Body of pancreas (tissue), 4 donors: ENCODE measurements around the gene PIGU. TPM values are rescaled to one million over a fixed set of nuclear protein-coding genes. Genes with fewer than 3 reads are reported as not detected.
"Not testable (repeated sequence)": the region's sequence is repeated elsewhere in the genome, so short reads cannot be mapped to it uniquely, and the experiment has no call there.

Experiments used
- ATAC-seq: fragments of 150-250 bp; one replicate; pipeline ENCODE4 v1.9.1; 2016
- DNase-seq, 4 donors: peaks; one replicate each; pipeline ENCODE4 v3.0.0-alpha.2; 2019
- H3K27ac ChIP-seq, 4 donors: fragments of 200-600 bp; sonication (generic); 1 replicate in 3 of 4; 2 replicates in 1 of 4; pipeline versions ENCODE4 v1.5.1 to v1.6.1; 2016 to 2019; ENCODE audit warnings: mild to moderate bottlenecking in 1 of 4, mixed read lengths in 1 of 4, moderate library complexity in 1 of 4
- H3K27me3 ChIP-seq, 2 donors: fragments of 200-600 bp; sonication (generic); one replicate each; pipeline ENCODE4 v1.6.0; 2016; ENCODE audit warnings: mild to moderate bottlenecking in 1 of 2
- H3K36me3 ChIP-seq, 2 donors: fragments of 200-600 bp; sonication (generic); replicated peaks in 1 of 2; 2 replicates each; pipeline ENCODE4 v1.5.1; 2016; ENCODE audit warnings: low read depth in 2 of 2; ENCODE audit not compliant: insufficient read depth in 1 of 2
- H3K4me1 ChIP-seq: fragments of 200-600 bp; sonication (generic); one replicate; pipeline ENCODE4 v1.6.0; 2016
- H3K4me3 ChIP-seq, 2 donors: fragments of 200-600 bp; sonication (generic); 1 replicate in 1 of 2; 2 replicates in 1 of 2; pipeline ENCODE4 v1.5.1; 2016 to 2019
- H3K9me3 ChIP-seq, 3 donors: fragments of 200-600 bp; sonication (generic); 1 replicate in 2 of 3; 2 replicates in 1 of 3; pipeline ENCODE4 v1.5.1; 2016
- CTCF ChIP-seq, 7 experiments: fragments of 450-650 bp in 4 of 7; fragments of 200-600 bp in 3 of 7; sonication (generic) in 3 of 7; IDR thresholded peaks; one replicate each; pipeline ENCODE4 v1.5.1; 2016 to 2019; ENCODE audit warnings: antibody characterized with exemption in 7 of 7
- POLR2A ChIP-seq, 3 donors: fragments of 450-650 bp; IDR thresholded peaks; one replicate each; pipeline ENCODE4 v1.6.1; 2016; ENCODE audit warnings: antibody characterized with exemption in 3 of 3, mild to moderate bottlenecking in 2 of 3
- WGBS, 2 donors: methylation state at CpG; one replicate each; pipeline ENCODE4 v1.1.5; 2017; 5-methylcytosine and 5-hydroxymethylcytosine counted together
- intact Hi-C: fragments of 100-400 bp; cut with DNase I; formaldehyde crosslinking; loops from one replicate; pipeline ENCODE4 v1.15.1; 2023
- total RNA-seq, 2 donors: library from RNA; depleted of rRNA; stranded (reverse); fragments of >200 nt; gene quantifications; one replicate each; pipeline ENCODE4 v1.1.0, GENCODE V29; 2016

PIGU gene
- total RNA-seq, 2 donors from 2014 or later, result 4.4 to 14.8 TPM

- no peak for ATAC-seq
- 73% methylated on average over 5 of the region's 5 CpGs for WGBS, 2 donors
- Histone ChIP-seq H3K4me3 (no peak overlapping the region), H3K9me3 (no peaks in the 10 kb centered on the region), H3K36me3 (peaks cover 0 to 7% of the 10 kb centered on the region in 2 donors), H3K27me3 (no peaks in the 10 kb centered on the region), H3K27ac (peak overlapping the region; percentile 53 to 79 (median 67)), H3K4me1 (peaks cover 50% of the 10 kb centered on the region)
- intact Hi-C loops, result no loop called here
- DNase-seq, result no peak
- TF ChIP-seq CTCF (IDR thresholded peaks at IDR 0.05) (no peak), POLR2A (IDR thresholded peaks at IDR 0.05) (no peak)
Measured at GRCh38 chr20:34526466-34526865, 150.4 kb downstream of the PIGU start.

GRCh38 chr20:34525709-34526416 is 151.0 kb downstream of the PIGU start:
- peaks cover 0 to 7% of the 10 kb centered on the region in 2 donors for H3K36me3 ChIP-seq
- H3K4me3 ChIP-seq, result no peak overlapping the region
- WGBS, 2 donors, result 34 to 45% methylated on average over 13 to 14 of the region's 14 CpGs
- no peak for TF ChIP-seq CTCF (IDR thresholded peaks at IDR 0.05)
- TF ChIP-seq POLR2A (IDR thresholded peaks at IDR 0.05), result peak in 2 of 3 donors; percentile 44 to 53
- no peaks in the 10 kb centered on the region for H3K9me3 ChIP-seq
- ATAC-seq (peak; percentile 91), DNase-seq (peak; percentile 73 to 90 (median 84))
- peak overlapping the region; percentile 53 to 79 (median 67) for H3K27ac ChIP-seq
- H3K27me3 ChIP-seq, result no peaks in the 10 kb centered on the region
- peaks cover 50% of the 10 kb centered on the region for H3K4me1 ChIP-seq
- intact Hi-C loops, result no loop called here

GRCh38 chr20:34525342-34525708 is 151.6 kb downstream of the PIGU start:
- peaks cover 50% of the 10 kb centered on the region for H3K4me1 ChIP-seq
- TF ChIP-seq POLR2A (IDR thresholded peaks at IDR 0.05), result no peak
- no peak for TF ChIP-seq CTCF (IDR thresholded peaks at IDR 0.05)
- H3K36me3 ChIP-seq, result peaks cover 0 to 7% of the 10 kb centered on the region in 2 donors
- intact Hi-C loops, result no loop called here
- DNase-seq, result no peak
- H3K27ac ChIP-seq, result peak overlapping the region; percentile 53 to 79 (median 67)
- H3K27me3 ChIP-seq, result no peaks in the 10 kb centered on the region
- no peak for ATAC-seq
- 79 to 89% methylated on average over 7 of the region's 7 CpGs for WGBS, 2 donors
- H3K4me3 ChIP-seq, result no peak overlapping the region
- H3K9me3 ChIP-seq, result no peaks in the 10 kb centered on the region

GRCh38 chr20:34524426-34524825 is 152.5 kb downstream of the PIGU start:
- H3K27ac ChIP-seq, result peak overlapping the region in 3 of 4 donors; percentile 63 to 79 (median 71)
- intact Hi-C loops, result no loop called here
- peaks cover 0 to 4% of the 10 kb centered on the region in 2 donors for H3K36me3 ChIP-seq
- H3K27me3 ChIP-seq, result no peaks in the 10 kb centered on the region
- WGBS, 2 donors, result 88 to 93% methylated on average over 11 of the region's 11 CpGs
- peaks cover 50% of the 10 kb centered on the region for H3K4me1 ChIP-seq
- DNase-seq (no peak), ATAC-seq (no peak)
- no peak overlapping the region for H3K4me3 ChIP-seq
- no peaks in the 10 kb centered on the region for H3K9me3 ChIP-seq
- no peak for TF ChIP-seq POLR2A (IDR thresholded peaks at IDR 0.05)

- TF ChIP-seq POLR2A (IDR thresholded peaks at IDR 0.05) (no peak), CTCF (IDR thresholded peaks at IDR 0.05) (peak in 6 of 7 experiments; percentile 7 to 56 (median 44))
- 42 to 49% methylated on average over 16 to 17 of the region's 17 CpGs for WGBS, 2 donors
- Histone ChIP-seq H3K4me3 (no peak overlapping the region), H3K9me3 (no peaks in the 10 kb centered on the region), H3K27ac (peak overlapping the region in 2 of 4 donors; percentile 4 to 8), H3K36me3 (peaks cover 0 to 4% of the 10 kb centered on the region in 2 donors), H3K27me3 (no peaks in the 10 kb centered on the region), H3K4me1 (peaks cover 40% of the 10 kb centered on the region)
- DNase-seq (peak; percentile 40 to 54 (median 48)), ATAC-seq (no peak)
- intact Hi-C loops, result no loop called here
Measured at GRCh38 chr20:34522969-34523871, 153.7 kb downstream of the PIGU start.

- intact Hi-C loops, H3K9me3 ChIP-seq, ATAC-seq: not testable (repeated sequence)
Measured at GRCh38 chr20:34519841-34520240, 157.1 kb downstream of the PIGU start.

GRCh38 chr20:34518863-34519262 is 158.0 kb downstream of the PIGU start:
- H3K4me3 ChIP-seq, intact Hi-C loops, DNase-seq, H3K9me3 ChIP-seq, ATAC-seq, H3K36me3 ChIP-seq, H3K27ac ChIP-seq, H3K27me3 ChIP-seq: not testable (repeated sequence)
- WGBS, 2 donors, result 89 to 92% methylated on average over 7 of the region's 7 CpGs
- peaks cover 35% of the 10 kb centered on the region for H3K4me1 ChIP-seq

More at GRCh38 chr20:34519841-34520240, 157.1 kb downstream of the PIGU start:
- H3K36me3 ChIP-seq, H3K27ac ChIP-seq, DNase-seq, H3K27me3 ChIP-seq, H3K4me3 ChIP-seq: not testable (repeated sequence)
- H3K4me1 ChIP-seq, result peaks cover 31% of the 10 kb centered on the region
- 88% methylated on average over 10 of the region's 10 CpGs for WGBS, 2 donors
